GM13977 (cell line): ENCODE results near the gene HTT.

ENCODE experiments used
- DNase-seq: peaks from one replicate; pipeline ENCODE4 v3.0.0; 2012; ENCODE audit warnings: low spot score
- CTCF ChIP-seq: IDR thresholded peaks from 2 replicates; pipeline ENCODE4 v1.5.1; 2012; ENCODE audit warnings: mild to moderate bottlenecking, control low read depth; ENCODE audit not compliant: insufficient read depth; ENCODE audit errors: extremely low read depth, missing control alignments
- in situ Hi-C: fragments of 300-500 bp; cut with MboI; formaldehyde crosslinking; loops from one replicate; pipeline ENCODE4 v1.12.0; 2022; ENCODE audit warnings: low sequenced_read_pairs, low pct_unique_long_range_greater_than_20kb, mixed read lengths, inconsistent platforms; ENCODE audit not compliant: unreplicated experiment

HTT gene

GRCh38 chr4:3223956-3224748 lies 149.7 kb downstream of the HTT start:
- DNase-seq, result no peak
- in situ Hi-C loops, result no loop called here
- no peak for TF ChIP-seq CTCF

DNA sequence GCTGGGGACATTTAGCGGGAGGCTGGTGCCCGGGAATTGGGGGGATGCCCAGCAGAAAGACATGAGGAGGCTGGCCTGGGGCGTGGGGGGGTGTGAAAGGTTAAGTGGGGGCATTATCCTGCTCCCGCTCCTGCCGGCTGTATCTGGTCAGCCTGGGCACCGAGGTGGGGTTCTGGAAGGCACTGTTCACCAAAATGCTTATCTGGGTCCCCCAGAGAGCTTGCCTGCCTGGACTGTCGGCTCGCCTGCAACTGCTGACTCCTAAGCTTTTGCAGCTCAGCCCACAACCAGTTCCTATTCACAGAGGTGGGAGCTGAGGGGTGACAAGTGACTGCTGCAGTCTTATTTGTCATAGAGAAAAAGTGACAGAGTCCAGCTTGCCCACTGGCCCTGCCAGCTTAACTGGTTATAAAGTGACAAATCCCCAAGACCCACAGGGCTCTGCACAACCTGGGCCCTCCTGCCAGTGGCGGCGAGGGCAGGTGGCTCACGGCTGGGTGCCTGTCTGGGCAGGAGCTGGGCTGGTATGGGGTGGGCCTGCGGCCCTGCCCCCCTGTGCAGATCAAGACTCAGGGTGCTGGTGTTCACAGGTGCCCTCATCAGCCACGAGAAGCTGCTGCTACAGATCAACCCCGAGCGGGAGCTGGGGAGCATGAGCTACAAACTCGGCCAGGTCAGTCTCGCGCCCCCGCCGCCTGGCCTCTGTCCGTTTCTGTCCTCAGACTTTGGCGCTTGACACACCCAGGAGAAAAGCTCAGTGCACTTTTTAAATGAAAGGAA lies 150.8 kb downstream of the HTT start:
- TF ChIP-seq CTCF, result no peak
- in situ Hi-C loops, result no loop called here
- no peak for DNase-seq

- no peak for TF ChIP-seq CTCF
- in situ Hi-C loops, result no loop called here
- DNase-seq, result no peak
Measured at GRCh38 chr4:3225936-3226335, 151.5 kb downstream of the HTT start.

DNA sequence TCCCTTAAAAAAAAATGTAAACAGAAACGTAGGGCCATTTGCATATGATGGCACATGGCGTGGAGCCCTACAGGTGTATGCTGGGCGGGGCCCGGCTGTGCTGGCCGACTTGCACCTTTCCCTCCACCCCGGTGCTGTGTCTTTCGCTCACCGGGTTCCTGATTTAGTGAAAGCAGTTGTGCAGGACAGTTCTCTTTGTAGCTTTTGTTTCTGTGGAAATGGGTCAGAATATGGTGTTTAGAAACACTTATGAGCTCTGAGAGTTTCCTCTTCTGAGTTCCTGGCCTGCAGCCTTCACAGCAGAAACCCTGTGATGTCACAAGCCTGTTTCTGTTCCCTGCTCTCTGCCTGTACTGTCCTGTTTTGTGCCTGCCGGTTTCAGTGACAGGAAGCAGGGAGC lies 152.0 kb downstream of the HTT start:
- no peak for TF ChIP-seq CTCF
- in situ Hi-C loops, result no loop called here
- no peak for DNase-seq

GRCh38 chr4:3226944-3227343 lies 152.5 kb downstream of the HTT start:
- in situ Hi-C loops, result no loop called here
- TF ChIP-seq CTCF, result no peak
- no peak for DNase-seq

- no peak for TF ChIP-seq CTCF
- in situ Hi-C loops, result no loop called here
- no peak for DNase-seq
Measured at GRCh38 chr4:3227878-3228675, 153.6 kb downstream of the HTT start.
